Activated naive CD8-positive, alpha-beta T cell treated with anti-CD3 and anti-CD28 coated beads, Interleukin-2, amount 50 U/mL, for 24 hours (primary cell): Measurements from ENCODE around the gene GJA1.

Experiments
- ATAC-seq: fragments of 150-1000 bp; cut with Tn5 transposase; one replicate; pipeline ENCODE4 v1.10.0; 2021
- DNase-seq: peaks from one replicate; pipeline ENCODE4 v3.0.0; 2021
- H3K27ac Mint-ChIP-seq: one replicate; pipeline ENCODE4 v1.8.0; 2021; ENCODE audit warnings: mild to moderate bottlenecking, mixed read lengths
- H3K27me3 Mint-ChIP-seq: one replicate; pipeline ENCODE4 v1.8.0; 2021; ENCODE audit warnings: mixed read lengths
- H3K36me3 Mint-ChIP-seq: one replicate; pipeline ENCODE4 v1.8.0; 2021; ENCODE audit warnings: low read depth, mixed read lengths
- H3K4me1 Mint-ChIP-seq: one replicate; pipeline ENCODE4 v1.8.0; 2021; ENCODE audit warnings: mixed read lengths
- H3K4me3 Mint-ChIP-seq: one replicate; pipeline ENCODE4 v1.8.0; 2021; ENCODE audit warnings: mild to moderate bottlenecking, moderate library complexity, mixed read lengths
- H3K9me3 Mint-ChIP-seq: one replicate; pipeline ENCODE4 v1.8.0; 2021; ENCODE audit warnings: mixed read lengths

Gene GJA1

GRCh38 chr6:121492536-121492935 lies 57.1 kb downstream of the GJA1 start:
- Mint-ChIP-seq H3K27ac (no peak overlapping the region), H3K9me3 (no peaks in the 10 kb centered on the region), H3K4me1 (no peaks in the 10 kb centered on the region), H3K27me3 (no peaks in the 10 kb centered on the region), H3K36me3 (no peaks in the 10 kb centered on the region), H3K4me3 (no peak overlapping the region)
- ATAC-seq (no peak), DNase-seq (no peak)

GRCh38 chr6:121497970-121498375 lies 62.5 kb downstream of the GJA1 start:
- Mint-ChIP-seq H3K4me1 (no peaks in the 10 kb centered on the region), H3K36me3 (no peaks in the 10 kb centered on the region)

GRCh38 chr6:121498481-121499276 lies 63.2 kb downstream of the GJA1 start:
- ATAC-seq: no peak

More at GRCh38 chr6:121497970-121498375, 62.5 kb downstream of the GJA1 start:
- Mint-ChIP-seq H3K9me3 (no peaks in the 10 kb centered on the region), H3K27ac (no peak overlapping the region), H3K4me3 (no peak overlapping the region), H3K27me3 (no peaks in the 10 kb centered on the region)
- DNase-seq (no peak), ATAC-seq (no peak)

More at GRCh38 chr6:121498481-121499276, 63.2 kb downstream of the GJA1 start:
- Mint-ChIP-seq H3K27me3 (no peaks in the 10 kb centered on the region), H3K4me1 (no peaks in the 10 kb centered on the region), H3K27ac (no peak overlapping the region), H3K4me3 (no peak overlapping the region), H3K36me3 (no peaks in the 10 kb centered on the region), H3K9me3 (no peaks in the 10 kb centered on the region)
- DNase-seq: no peak
